GM19099 (cell line): ENCODE data around the gene NFATC1.

Experiments used
- POLR2A ChIP-seq: IDR thresholded peaks from 3 replicates; pipeline ENCODE4 v1.6.1; 2011; ENCODE audit warnings: low read depth; ENCODE audit not compliant: insufficient read length; ENCODE audit errors: extremely low read depth

The NFATC1 gene

GRCh38 chr18:79372461-79372860 lies 23.3 kb upstream of the NFATC1 start:
- TF ChIP-seq POLR2A = no peak

- TF ChIP-seq POLR2A = no peak
These were observed 22.7 kb upstream of the NFATC1 start for GRCh38 chr18:79372991-79373390.

DNA sequence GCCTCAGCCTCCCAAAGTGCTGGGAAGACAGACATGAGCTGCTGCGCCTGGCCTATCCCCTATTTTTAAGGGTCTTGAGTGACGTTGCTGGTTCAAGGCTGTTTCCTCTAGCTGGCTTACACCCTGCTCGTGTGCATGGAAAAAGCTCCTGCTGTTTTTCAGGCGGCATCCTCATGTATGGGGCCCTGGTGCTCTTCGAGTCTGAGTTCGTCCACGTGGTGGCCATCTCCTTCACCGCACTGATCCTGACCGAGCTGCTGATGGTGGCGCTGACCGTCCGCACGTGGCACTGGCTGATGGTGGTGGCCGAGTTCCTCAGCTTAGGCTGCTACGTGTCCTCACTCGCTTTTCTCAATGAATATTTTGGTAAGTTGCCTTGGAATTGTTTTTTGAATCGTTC lies 22.0 kb upstream of the NFATC1 start:
- no peak for TF ChIP-seq POLR2A

DNA sequence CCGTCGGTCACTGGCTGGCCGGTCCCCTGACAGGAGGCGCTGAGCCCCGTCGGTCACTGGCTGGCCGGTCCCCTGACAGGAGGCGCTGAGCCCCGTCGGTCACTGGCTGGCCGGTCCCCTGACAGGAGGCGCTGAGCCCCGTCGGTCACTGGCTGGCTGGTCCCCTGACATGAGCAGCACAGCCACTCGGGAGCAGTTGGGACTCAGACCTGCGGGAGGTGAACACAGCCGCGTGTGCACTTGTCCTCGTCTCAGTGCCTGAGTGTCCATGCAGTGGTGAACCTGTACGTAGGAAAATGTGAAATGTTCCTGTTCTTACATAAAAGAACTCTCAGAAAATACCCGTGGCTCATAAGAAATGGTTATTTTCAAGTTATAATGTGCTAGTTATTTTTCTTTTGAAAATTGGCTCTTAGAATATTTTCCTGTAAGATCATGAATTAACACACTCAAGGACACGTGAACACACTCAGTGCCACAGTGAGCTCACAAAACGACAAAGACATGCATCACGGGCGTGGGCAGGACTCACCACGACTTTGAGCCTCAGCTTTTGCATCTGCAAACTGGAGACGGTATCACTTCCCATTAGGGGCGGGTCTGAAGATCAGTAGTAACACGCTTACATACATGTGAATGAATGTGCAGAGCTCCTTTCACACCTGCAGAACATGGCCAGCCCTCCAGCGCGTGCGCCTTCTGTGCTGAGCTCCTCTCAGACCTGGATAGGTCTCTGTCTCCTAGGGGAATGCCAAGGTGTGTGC lies 21.1 kb upstream of the NFATC1 start:
- TF ChIP-seq POLR2A = no peak

GRCh38 chr18:79375441-79376154 lies 20.1 kb upstream of the NFATC1 start:
- TF ChIP-seq POLR2A = no peak

DNA sequence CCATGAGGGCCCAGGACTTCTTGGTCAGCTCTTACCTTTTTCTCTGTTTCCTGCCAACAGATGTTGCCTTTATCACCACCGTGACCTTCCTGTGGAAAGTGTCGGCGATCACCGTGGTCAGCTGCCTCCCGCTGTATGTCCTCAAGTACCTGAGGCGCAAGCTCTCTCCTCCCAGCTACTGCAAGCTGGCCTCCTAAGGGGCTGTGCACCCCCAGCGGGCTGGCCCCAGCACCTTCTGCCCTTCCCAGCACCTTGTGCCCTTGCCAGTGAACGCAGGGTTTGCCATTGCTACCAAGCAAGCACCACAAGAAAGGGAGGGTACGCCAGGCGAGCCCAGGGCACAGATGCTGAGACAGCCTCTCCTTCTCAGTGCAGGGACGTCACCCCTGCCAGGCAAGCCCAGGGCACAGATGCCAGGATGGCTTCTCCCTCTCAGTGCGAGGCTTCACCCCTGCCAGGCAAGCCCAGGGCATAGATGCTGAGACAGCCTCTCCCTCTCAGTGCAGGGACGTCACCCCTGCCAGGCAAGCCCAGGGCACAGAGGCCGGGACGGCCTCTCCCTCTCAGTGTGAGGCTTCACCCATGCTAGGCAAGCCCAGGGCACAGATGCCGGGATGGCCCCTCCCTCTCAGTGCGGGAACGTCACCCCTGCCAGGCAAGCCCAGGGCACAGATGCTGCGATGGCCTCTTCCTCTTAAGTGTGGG lies 18.4 kb upstream of the NFATC1 start:
- TF ChIP-seq POLR2A = no peak

- no peak for TF ChIP-seq POLR2A
These were observed 17.0 kb upstream of the NFATC1 start for GRCh38 chr18:79378536-79379250.

GRCh38 chr18:79379251-79379905 lies 16.4 kb upstream of the NFATC1 start:
- TF ChIP-seq POLR2A = no peak

- TF ChIP-seq POLR2A = no peak
These were observed 15.6 kb upstream of the NFATC1 start for GRCh38 chr18:79379931-79380815.

- TF ChIP-seq POLR2A = no peak
These were observed 14.6 kb upstream of the NFATC1 start for GRCh38 chr18:79380816-79381806.

GRCh38 chr18:79381811-79382311 lies 13.9 kb upstream of the NFATC1 start:
- TF ChIP-seq POLR2A = no peak

GRCh38 chr18:79382681-79383387 lies 12.9 kb upstream of the NFATC1 start:
- no peak for TF ChIP-seq POLR2A

GRCh38 chr18:79383388-79384056 lies 12.2 kb upstream of the NFATC1 start:
- no peak for TF ChIP-seq POLR2A
